Adrenal gland (tissue), 5 donors: ENCODE results near the gene AKAP5.

ENCODE experiments used
- CTCF ChIP-seq, 6 experiments: fragments of 450-650 bp in 4 of 6; fragments of 200-600 bp in 2 of 6; sonication (generic) in 1 of 6; IDR thresholded peaks; 1 replicate in 5 of 6; 2 replicates in 1 of 6; pipeline versions ENCODE4 v1.5.1 to v1.8.0; 2016 to 2021; ENCODE audit warnings: antibody characterized with exemption in 6 of 6, mild to moderate bottlenecking in 2 of 6, moderate library complexity in 1 of 6
- POLR2A ChIP-seq, 2 donors: fragments of 450-650 bp; IDR thresholded peaks; one replicate each; pipeline ENCODE4 v1.6.1; 2017; ENCODE audit warnings: antibody characterized with exemption in 2 of 2, mild to moderate bottlenecking in 2 of 2, moderate library complexity in 1 of 2
- donor health status: DM: no; HTN: no; CAD: no.

GRCh38 chr14:64417055-64417770 lies 48.1 kb upstream of the AKAP5 start:
- TF ChIP-seq POLR2A (IDR thresholded peaks at IDR 0.05) = no peak
- TF ChIP-seq CTCF (IDR thresholded peaks at IDR 0.05) = no peak
